Hepatocyte (in vitro differentiated cells): ENCODE data around the gene USP36.

Experiments
- CTCF ChIP-seq: fragments of 200-600 bp; sonication (generic); IDR thresholded peaks from 2 replicates; pipeline ENCODE4 v1.5.1; 2016; ENCODE audit warnings: antibody characterized with exemption, mild to moderate bottlenecking; ENCODE audit not compliant: poor library complexity
- EZH2 ChIP-seq: fragments of 200-600 bp; sonication (generic); IDR thresholded peaks from 2 replicates; pipeline ENCODE4 v1.6.1; 2016; ENCODE audit warnings: antibody characterized with exemption, mild to moderate bottlenecking, borderline replicate concordance
- EZH2phosphoT487 ChIP-seq: fragments of 200-600 bp; sonication (generic); IDR thresholded peaks from one replicate; pipeline ENCODE4 v1.6.1; 2018; ENCODE audit warnings: antibody characterized with exemption, mild to moderate bottlenecking, low read depth, moderate library complexity; ENCODE audit not compliant: unreplicated experiment, severe bottlenecking

DNA sequence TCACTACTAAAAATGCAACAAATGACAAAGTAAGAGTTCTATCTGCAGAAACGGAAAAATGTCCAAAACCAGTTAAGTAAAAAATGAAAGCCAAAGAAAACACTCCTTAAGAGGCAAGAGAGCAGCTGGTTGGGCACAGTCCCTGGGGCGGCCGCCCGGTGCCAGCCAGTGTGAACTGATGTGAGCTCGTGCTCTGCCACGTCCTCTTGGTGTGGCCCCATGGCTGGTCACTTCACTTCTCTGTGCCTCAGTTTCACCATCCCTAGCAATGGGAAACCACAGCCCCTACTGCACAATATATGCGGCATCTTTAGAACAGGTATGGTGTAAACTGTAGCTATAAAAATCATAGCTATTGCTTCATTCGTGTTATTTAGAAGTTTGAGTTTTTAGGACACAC is 21.2 kb downstream of the USP36 start:
- TF ChIP-seq CTCF (no peak), EZH2 (no peak), EZH2phosphoT487 (no peak)
